ENCODE measurements around the gene NRARP.

DNA sequence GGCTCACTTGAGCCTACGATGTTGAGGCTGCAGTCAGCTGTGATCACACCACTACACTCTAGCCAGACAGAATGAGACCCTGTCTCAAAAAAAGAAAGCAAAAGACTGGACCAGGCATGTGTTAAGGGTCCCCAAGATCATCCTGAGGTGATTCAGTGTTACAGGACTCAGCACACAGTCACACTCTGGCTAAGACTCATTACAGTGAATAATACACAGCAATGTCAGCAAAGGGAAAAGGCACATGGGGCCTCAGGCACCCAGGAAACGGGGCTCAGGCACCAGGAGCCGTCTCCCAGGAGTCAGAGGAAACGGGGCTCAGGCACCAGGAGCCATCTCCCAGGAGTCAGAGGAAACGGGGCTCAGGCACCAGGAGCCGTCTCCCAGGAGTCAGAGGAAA lies 39.2 kb upstream of the NRARP start:
- TF ChIP-seq TAF1 (IDR thresholded peaks at IDR 0.05; ENCODE audit: low read depth), result no peak
- no peak for TF ChIP-seq YY1 (IDR thresholded peaks at IDR 0.05; ENCODE audit: low read depth)
- TF ChIP-seq ZBTB7A (IDR thresholded peaks at IDR 0.05; ENCODE audit: low read depth), result no peak
- TF ChIP-seq TCF12 (IDR thresholded peaks at IDR 0.05; ENCODE audit: low read depth), result no peak
- TF ChIP-seq, protein P1, sequence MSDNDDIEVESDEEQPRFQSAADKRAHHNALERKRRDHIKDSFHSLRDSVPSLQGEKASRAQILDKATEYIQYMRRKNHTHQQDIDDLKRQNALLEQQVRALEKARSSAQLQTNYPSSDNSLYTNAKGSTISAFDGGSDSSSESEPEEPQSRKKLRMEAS (IDR thresholded peaks at IDR 0.05), result no peak
- TF ChIP-seq, protein P2, sequence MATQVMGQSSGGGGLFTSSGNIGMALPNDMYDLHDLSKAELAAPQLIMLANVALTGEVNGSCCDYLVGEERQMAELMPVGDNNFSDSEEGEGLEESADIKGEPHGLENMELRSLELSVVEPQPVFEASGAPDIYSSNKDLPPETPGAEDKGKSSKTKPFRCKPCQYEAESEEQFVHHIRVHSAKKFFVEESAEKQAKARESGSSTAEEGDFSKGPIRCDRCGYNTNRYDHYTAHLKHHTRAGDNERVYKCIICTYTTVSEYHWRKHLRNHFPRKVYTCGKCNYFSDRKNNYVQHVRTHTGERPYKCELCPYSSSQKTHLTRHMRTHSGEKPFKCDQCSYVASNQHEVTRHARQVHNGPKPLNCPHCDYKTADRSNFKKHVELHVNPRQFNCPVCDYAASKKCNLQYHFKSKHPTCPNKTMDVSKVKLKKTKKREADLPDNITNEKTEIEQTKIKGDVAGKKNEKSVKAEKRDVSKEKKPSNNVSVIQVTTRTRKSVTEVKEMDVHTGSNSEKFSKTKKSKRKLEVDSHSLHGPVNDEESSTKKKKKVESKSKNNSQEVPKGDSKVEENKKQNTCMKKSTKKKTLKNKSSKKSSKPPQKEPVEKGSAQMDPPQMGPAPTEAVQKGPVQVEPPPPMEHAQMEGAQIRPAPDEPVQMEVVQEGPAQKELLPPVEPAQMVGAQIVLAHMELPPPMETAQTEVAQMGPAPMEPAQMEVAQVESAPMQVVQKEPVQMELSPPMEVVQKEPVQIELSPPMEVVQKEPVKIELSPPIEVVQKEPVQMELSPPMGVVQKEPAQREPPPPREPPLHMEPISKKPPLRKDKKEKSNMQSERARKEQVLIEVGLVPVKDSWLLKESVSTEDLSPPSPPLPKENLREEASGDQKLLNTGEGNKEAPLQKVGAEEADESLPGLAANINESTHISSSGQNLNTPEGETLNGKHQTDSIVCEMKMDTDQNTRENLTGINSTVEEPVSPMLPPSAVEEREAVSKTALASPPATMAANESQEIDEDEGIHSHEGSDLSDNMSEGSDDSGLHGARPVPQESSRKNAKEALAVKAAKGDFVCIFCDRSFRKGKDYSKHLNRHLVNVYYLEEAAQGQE (IDR thresholded peaks at IDR 0.05; ENCODE audit: low read depth), result no peak
- TF ChIP-seq RAD21 (IDR thresholded peaks at IDR 0.05; ENCODE audit: low read depth), result no peak
- TF ChIP-seq CEBPB (IDR thresholded peaks at IDR 0.05), result no peak
